Measurements from ENCODE around the gene ADD1. TPM values are rescaled to one million over a fixed set of nuclear protein-coding genes. Genes with fewer than 3 reads are reported as not detected.
"Not testable (repeated sequence)": the region's sequence is repeated elsewhere in the genome, so short reads cannot be mapped to it uniquely, and the experiment has no call there.

The ADD1 gene
- polyA plus RNA-seq, 1 donor, result 163 TPM

DNA sequence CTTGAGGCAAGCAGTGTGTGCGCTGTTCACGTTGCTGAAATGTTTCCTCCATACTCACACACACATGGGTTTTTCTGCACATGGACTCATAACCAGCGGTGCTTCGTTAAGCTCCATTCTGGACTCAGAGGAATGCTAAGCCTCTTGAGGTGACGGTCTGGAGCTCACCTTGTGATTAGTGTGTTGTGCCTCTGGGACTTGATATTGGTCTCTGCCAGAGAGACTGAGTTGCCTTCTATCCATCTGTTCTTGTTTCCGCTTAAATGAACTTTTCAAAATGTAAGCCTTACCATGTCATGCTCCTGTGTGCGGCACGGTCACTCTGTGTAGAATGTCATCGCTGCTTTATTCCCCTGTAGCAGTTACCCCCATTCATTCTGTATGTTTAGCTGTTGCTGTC, 42.5 kb downstream of the ADD1 start:
- no peak for DNase-seq (ENCODE audit: low read depth)

DNA sequence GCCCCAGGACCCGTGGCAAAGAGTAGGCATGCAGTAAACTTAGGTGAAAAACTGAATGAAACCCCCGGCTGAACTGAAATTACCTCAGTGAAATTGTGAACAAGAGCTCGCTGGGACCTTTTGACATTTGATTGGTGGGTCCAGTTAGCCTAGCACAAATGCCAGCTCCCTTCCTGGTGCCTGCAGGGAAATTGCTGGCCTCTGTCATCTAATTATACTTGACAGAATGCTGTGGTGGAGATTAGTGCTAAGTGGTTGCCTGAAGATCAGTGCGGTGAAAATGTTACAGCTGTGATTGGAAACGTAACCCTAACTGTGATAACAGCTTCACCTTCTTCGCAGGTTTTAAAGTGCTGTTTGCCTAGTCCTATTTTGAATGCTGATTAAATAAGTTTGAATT, 43.0 kb downstream of the ADD1 start:
- DNase-seq (ENCODE audit: low read depth), result no peak

DNA sequence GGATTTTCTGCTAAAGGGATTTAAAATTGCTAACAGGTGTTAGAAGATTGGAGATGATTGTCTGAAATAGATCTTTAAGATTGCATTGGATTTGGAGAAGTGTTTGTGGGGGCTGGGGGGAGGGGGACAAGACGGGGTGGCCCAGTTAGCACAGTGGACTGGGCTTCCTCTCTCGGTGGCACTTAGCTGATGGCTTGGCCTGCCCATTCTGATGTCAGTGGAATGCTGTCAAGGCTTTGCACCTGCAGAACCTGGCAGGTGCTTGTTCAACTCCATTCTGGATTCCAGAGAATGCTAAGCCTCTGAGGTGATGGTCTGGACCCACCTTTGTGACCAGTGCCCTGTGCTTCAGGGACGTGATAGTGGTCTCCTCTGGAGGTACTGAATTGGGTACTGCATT, 43.7 kb downstream of the ADD1 start:
- DNase-seq (ENCODE audit: low read depth), result no peak

DNA sequence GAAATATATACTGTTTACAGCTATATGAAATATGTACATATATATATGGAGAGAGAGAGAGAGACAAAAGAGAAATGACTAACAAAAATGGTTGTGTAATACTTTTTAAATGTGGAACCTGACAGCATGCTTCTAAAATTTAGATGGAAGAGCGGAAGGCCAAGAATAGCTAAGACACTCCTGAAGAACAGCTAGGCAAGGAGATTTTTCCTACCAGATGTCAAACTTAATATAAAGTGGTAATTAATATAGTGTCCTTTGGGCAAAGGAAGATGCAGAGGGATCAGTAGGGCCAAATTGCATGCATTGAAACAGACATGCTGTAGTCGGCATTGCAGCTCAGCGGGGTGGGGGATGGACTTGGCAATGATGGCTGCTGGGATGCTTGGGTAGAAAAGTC, 45.2 kb downstream of the ADD1 start:
- no peak for DNase-seq (ENCODE audit: low read depth)

DNA sequence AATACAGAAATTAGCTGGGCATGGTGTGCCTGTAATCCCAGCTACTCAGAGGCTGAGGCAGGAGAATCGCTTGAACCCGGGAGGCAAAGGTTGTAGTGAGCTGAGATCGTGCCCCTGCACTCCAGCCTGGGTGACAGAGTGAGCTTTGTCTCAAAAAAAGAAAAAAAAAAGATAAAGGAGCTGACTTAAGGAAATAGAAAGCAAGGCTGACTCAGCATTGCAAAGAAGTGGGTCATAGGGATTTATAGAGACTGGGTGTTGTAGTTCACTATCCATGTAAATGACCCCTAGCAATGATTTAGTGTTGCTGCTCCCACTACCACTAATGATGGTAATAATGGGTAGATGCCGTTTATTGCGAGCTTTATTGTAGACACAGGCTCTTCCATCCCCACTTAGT, 47.6 kb downstream of the ADD1 start:
- DNase-seq (ENCODE audit: low read depth), result no peak

DNA sequence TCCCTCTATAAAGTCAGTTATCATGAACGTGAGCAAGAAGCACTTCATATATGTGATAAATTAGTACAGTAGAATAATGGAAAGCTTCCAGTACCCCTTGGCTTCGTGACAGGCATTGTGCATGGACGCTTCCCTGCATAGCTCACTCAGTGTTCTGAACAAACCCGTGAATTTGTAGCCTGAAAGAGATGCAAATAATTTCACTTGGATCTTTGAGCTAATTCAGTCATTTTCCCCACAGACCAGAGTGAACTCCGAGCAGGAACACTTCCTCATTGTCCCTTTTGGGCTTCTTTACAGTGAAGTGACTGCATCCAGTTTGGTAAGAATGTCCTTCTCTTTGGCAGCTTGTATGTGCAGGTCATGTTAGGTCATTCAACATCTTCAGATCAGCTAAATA, 50.1 kb downstream of the ADD1 start:
- DNase-seq (ENCODE audit: low read depth), result no peak

DNA sequence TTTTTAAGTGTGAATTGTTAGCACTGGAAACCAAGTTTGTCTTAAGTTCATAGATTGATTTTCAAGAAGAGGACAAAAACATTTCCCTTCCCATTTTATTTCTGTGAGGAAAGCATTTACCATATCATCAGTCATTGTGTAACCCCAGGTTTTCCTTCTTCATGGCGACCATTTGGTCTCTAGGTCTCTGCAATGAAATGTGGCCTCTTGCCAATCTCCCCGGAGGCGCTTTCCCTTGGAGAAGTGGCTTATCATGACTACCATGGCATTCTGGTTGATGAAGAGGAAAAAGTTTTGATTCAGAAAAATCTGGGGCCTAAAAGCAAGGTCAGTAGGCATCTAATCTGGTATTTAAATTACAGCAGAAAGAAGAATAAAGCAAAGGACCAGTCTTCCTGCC, 54.4 kb downstream of the ADD1 start:
- DNase-seq (ENCODE audit: low read depth), result no peak

DNA sequence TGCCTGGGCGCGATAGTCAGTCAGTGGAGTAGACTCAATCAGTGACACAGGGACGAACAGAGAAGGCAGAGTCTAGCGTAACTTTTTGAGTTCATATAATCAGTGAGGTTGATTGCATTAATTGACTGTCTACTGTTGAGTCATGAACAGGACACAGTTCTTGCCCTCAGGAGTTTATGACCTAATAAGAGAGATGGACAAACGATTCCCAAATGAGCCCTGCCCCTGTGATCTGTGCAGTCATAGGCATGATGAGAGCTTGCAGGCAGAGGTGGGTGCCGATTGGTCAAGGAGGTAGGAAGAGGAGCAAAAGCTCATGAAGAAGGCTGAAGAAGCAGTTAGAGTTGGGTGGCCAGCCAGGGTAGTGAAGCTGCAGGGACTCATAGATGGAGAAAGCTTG, 57.1 kb downstream of the ADD1 start:
- no peak for DNase-seq (ENCODE audit: low read depth)

DNA sequence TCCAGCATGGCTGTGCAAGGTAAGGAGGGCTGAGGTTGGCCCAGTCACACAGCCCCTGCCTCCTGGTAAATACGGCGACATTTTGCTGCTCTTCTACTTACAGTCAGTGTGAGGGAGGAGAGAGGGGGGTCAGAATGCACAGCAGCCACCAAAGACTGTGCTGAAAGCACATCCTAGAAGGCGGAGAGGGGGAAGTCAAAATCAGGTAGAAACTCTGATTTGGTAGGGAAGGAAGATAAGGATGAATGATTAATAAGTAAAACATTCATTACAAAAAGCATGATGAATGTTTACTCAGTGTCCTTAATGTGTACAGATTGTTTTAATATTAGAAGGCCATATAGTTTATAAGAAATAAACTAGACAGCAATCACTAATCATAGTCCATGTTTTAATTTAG, 57.5 kb downstream of the ADD1 start:
- no peak for DNase-seq (ENCODE audit: low read depth)

DNA sequence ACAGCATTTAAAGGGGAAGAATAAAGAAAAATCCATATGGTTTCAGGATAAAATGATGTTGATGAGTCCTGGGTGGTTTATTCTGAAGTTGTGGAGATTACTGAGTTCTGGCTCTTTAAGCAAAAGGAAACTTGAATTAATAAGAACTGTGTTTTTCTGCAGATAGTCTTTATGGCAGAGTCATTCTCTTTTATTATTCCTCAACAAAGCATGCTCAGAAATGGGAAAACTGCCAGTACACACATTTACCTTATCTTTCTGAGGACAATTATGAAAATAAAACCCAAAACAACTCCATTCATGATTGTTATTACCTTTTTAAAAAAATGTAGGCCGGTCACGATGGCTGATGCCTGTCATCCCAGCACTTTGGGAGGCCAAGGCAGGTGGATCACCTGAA, 58.5 kb downstream of the ADD1 start:
- DNase-seq (ENCODE audit: low read depth), result no peak

DNA sequence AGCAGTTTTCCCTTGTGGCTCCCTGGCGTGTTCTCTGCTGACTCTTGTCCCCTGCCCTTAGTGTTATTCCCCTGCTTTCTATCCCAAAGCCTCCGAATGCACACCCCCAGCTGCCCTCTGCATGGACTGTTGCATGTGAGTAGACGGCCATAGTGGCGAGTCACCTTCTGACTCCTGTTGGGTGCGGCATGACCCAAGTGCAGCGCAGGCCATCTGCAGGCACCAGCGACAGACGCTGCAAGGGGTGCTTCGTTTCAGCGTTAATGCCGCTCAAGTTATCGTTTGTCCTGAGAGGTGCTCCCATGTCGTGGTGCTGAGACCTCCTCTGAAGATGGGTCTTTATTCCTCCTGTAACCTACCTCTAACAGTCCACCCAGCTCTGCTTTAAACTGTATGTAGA, 61.9 kb downstream of the ADD1 start:
- no peak for DNase-seq (ENCODE audit: low read depth)

DNA sequence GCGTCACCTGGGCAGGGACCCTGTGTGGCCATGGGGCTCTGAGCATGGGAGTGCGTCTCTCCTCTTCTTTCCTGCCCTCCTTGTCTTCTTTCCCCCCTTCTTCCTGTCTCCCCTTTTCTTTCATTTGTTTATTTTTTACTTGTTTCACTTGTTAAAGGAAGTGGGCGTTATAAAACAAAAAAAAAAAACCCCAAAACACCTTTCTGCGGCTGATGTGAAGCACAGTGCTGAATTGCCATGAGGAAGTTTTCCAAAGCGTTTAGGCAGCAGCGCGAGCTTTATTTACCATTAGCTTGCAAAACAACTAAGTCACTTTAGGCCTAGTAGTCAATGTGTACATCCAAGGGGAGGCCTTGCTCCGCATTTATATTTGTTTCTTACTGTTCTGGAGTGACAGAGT, 62.6 kb downstream of the ADD1 start:
- DNase-seq (ENCODE audit: low read depth), result no peak

DNA sequence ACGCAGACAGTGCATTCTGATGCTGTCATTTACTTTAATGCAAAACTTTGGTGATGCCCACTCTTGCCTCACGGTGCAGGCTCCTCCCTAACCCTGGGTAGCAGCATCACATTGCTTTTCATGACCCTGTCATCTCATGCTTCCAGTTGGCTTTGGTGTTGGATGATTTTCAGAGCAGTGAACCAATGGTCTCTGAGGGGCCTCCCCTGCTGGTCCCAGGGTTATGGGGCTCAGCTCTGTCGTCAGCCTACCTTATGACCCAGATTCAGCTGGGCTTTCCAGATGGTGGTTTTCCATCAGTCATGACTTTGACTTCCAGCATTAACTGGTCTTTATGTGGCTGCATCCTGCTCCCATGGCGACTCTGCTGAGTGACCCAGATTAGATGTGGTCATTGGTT, 63.6 kb downstream of the ADD1 start:
- no peak for DNase-seq (ENCODE audit: low read depth)

DNA sequence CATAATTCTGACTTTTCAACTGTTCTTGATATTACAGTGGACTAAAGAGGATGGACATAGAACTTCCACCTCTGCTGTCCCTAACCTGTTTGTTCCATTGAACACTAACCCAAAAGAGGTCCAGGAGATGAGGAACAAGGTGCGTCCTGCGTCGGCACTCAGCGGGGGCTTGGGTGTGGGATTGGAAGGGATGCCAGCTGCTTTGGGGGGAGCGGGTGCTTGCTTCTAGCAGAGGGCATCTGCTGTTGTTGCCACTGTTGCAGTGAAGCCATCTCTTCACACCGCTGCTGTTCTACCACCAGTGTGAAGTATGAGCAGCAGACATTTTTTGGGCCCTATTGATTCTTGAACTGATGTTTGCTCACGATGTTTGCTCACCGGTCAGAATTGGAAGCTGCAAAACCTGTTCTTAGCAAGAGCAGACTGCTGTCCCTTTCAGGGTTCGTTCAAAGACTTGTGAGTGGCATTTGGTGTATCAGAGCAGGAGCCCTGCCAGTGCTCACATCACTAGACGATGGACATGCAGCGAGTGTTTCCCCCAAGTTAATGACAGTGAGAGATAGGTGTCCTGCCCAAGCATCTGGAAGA, 64.2 kb downstream of the ADD1 start:
- no peak for DNase-seq (ENCODE audit: low read depth)

DNA sequence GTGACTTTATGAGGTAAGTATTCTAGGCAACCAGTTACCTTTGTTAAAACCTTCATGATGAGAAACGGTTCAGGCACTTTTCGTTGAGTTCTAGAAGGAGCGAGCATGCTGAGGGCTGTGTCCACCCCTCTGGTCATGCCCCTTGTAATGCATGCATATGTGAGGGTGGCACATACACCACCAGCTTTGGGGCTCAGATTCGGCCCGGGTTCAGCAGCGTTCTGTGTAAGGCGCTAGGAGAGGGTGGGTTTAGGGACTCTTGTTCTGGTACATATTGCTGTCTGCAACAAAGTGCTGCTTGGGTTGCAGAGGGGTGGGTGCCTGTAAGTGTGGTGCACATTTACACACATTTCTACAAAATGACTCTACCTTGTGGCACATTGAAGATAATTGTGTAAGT, 65.0 kb downstream of the ADD1 start:
- no peak for DNase-seq (ENCODE audit: low read depth)

DNA sequence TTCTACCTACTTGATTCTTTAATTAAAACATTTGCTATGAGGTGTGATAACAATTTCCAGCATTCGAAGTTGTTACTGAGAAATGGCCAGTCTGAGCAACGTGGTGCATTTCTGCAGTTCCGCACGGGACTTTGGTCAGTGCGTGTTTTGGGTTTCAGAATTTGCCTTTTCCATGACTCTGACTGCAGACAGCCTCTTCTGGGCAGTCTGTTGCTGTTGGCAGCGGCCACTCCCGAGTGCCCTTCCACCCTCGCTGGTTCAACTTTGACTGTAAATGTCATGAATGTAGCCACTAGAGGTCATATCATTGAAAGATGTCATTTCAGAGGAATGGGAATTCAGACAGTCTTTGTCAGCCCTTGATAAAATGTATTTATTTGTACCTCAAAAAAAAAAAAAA, 65.9 kb downstream of the ADD1 start:
- no peak for DNase-seq (ENCODE audit: low read depth)

DNA sequence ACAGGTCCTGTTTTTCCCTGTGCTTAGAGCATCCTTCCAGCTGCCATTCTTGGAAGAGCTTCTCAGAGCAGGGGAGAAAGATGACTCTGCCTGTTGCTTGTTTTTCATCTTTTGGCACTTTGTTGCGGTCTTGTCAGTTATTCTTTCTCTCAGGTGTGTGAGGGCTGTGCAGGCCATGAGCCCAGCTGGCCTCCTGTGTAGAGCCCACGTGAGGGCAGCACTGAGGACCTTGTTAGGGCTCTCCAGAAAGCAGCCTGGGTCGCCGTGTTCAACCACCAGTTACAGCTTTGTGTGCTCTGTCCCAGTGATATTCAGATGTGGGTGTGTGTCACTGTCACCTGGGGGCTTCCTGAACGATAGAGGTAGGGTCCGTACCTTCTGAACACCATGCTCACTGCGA, 66.8 kb downstream of the ADD1 start:
- no peak for DNase-seq (ENCODE audit: low read depth)

DNA sequence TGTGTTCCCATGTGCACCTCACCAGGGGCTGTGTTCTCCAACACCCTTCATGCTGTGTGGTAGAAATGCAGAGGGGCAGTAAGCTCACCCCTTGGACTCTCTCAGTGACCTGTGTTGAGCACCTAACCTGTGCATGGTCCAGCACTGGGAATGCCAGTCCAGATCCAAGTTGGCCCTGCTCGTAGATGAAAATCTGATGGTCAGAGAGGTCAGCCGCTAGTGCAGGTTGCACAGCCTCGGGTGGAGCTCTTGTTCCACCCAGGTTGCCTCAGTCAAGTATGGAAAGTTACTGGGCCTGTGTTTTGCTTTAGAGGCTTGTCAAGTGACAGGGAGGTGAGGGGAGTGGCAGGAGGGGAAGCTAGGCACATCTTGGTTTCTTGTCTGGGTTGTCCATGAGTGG, 68.2 kb downstream of the ADD1 start:
- no peak for DNase-seq (ENCODE audit: low read depth)

DNA sequence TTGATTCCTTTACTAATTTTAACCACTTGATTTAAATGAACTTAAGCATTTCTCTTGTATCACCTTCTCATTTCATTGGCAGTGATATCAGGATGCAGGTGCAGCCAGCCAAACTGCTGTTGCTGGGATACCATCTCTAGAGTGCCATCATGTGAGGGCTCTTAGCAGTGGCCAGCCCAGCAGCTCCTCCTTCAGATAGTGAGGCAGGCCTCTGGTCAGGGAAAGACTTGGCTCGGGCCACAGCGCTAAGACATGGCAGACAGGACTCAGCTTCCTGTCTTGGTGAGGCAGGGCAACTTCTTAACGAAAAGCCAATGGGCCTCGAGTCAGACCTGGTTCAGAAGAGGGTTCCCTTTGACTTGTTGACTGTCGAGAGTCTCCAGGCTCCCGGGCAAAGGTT, 69.5 kb downstream of the ADD1 start:
- DNase-seq (ENCODE audit: low read depth), result no peak

DNA sequence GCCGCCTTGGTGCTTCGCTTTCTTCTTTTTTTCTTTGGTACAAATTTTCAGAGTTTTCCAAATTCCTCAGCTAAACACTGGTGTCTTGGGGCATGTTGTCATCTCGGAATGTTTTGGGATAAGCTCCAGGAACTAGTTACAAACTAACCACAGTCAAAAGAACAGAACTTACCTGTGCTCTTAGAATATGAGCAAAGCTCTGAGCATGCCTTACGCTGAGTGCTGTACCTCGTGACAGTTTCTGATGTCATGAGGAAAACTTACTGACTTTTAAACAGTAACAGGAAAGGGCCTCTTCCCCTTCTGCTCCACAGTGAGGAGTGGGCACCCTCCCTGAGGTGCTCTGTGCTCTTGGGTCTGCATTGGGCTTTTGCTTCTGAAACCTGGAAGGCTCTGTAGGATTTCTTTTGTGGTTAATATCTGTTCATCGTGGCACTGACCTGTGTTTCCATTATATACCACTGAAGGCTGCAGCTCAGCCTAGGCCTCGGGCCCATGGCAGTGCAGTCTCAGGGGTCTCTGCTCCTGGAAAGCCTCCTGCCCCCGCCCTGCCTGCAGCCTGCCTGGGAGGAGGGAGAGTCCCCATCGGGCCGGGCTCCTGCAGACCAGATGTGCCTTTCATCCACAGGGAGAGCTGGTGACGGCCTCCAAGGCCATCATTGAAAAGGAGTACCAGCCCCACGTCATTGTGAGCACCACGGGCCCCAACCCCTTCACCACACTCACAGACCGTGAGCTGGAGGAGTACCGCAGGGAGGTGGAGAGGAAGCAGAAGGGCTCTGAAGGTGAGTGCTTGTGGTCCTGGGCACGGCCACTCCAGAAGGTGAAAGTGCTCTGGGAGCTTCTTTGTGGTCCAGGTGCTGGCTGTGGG, 70.8 kb downstream of the ADD1 start:
- no peak for DNase-seq (ENCODE audit: low read depth)

DNA sequence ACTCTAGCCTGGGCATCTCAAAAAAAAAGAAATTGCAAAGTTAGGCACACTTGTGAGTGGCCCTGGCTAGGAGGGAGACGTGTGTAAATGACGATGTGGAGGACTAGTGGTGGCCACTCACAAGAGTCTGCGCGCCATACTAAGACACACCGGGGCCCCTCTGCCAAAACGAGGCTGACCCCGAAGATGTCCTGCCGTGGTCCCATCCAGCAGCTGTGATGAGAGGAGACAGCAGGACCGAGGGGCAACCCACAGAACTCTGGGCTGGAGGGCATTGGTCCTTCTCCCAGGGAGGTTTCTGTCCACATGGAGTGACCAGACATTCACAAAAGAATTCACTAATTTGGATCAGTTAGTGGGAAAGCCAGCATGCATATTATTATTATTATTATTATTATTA, 72.1 kb downstream of the ADD1 start:
- DNase-seq (ENCODE audit: low read depth), result no peak

DNA sequence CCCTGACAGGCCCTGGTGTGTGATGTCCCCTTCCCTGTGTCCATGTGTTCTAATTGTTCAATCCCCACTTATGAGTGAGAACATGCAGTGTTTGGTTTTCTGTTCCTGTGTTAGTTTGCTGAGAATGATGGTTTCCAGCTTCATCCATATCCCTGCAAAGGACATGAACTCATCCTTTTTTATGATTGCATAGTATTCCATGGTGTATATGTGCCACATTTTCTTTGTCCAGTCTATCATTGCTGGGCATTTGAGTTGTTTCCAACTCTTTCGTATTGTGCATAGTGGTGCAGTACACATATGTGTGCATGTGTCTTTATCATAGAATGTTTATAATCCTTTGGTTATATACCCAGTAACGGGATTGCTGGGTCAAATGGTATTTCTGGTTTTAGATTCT, 73.1 kb downstream of the ADD1 start:
- DNase-seq (ENCODE audit: low read depth), result not testable (repeated sequence)

DNA sequence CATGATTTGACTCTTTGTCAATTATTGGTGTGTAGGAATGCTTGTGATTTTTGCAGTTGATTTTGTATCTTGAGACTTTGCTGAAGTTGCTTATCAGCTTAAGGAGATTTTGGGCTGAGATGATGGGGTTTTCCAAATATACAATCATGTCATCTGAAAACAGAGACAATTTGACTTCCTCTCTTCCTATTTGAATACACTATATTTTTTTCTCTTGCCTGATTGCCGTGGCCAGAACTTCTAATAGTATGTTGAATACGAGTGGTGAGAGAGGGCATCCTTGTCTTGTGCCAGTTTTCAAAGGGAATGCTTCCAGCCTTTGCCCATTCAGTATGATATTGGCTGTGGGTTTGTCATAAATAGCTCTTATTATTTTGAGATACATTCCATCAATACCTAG, 74.7 kb downstream of the ADD1 start:
- not testable (repeated sequence) for DNase-seq (ENCODE audit: low read depth)

DNA sequence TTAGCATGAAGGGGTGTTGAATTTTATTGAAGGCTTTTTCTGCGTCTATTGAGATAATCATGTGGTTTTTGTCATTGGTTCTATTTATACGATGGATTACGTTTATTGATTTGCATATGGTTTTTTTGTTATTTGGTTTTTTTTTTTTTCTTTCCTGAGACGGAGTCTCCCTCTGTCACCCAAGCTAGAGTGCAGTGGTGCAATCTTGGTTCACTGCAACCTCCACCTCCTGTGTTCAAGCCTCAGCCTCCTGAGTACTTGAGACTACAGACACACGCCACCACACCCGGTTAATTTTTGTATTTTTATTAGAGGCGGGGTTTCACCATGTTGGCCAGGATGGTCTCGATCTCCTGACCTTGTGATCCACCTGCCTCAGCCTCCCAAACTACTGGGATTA, 75.1 kb downstream of the ADD1 start:
- not testable (repeated sequence) for DNase-seq (ENCODE audit: low read depth)

All from forelimb muscle (tissue), 1 donor.